Transverse colon (tissue), 4 donors: ENCODE data around the gene FAM107B. TPM values are rescaled to one million over a fixed set of nuclear protein-coding genes. Genes with fewer than 3 reads are reported as not detected.

ENCODE experiments used
- DNase-seq: peaks from one replicate; pipeline ENCODE4 v3.0.0-alpha.2; 2019
- H3K27ac ChIP-seq, 4 donors: fragments of 200-600 bp; sonication (generic); 2 replicates each; pipeline ENCODE4 v1.5.1; 2016 to 2018; ENCODE audit warnings: inconsistent platforms in 4 of 4
- H3K27me3 ChIP-seq: fragments of 200-600 bp; sonication (generic); 2 replicates; pipeline ENCODE4 v1.5.1; 2017; ENCODE audit warnings: inconsistent platforms
- H3K36me3 ChIP-seq, 4 donors: fragments of 200-600 bp; sonication (generic); 2 replicates each; pipeline ENCODE4 v1.5.1; 2017 to 2019; ENCODE audit warnings: inconsistent platforms in 4 of 4
- H3K4me1 ChIP-seq, 4 donors: fragments of 200-600 bp; sonication (generic); 2 replicates each; pipeline ENCODE4 v1.5.1; 2017 to 2020; ENCODE audit warnings: inconsistent platforms in 4 of 4
- H3K4me3 ChIP-seq, 4 donors: fragments of 200-600 bp; sonication (generic); 1 replicate in 1 of 4; 2 replicates in 3 of 4; pipeline versions ENCODE4 v1.5.1 to v1.6.1; 2017 to 2019; ENCODE audit warnings: inconsistent platforms in 4 of 4
- H3K9me3 ChIP-seq, 2 donors: fragments of 200-600 bp; sonication (generic); 2 replicates each; pipeline ENCODE4 v1.5.1; 2017 to 2019; ENCODE audit warnings: inconsistent platforms in 2 of 2
- EP300 ChIP-seq: sonication (generic); formaldehyde crosslinking; IDR thresholded peaks from one replicate; pipeline ENCODE4 v1.6.1; 2017; ENCODE audit warnings: antibody characterized with exemption, low read depth
- POLR2A ChIP-seq: fragments of 450-650 bp; IDR thresholded peaks from one replicate; pipeline ENCODE4 v1.6.1; 2016; ENCODE audit warnings: antibody characterized with exemption, mild to moderate bottlenecking, moderate library complexity
- POLR2AphosphoS5 ChIP-seq, 3 donors: sonication (generic); formaldehyde crosslinking; IDR thresholded peaks; one replicate each; pipeline ENCODE4 v1.6.1; 2016; ENCODE audit warnings: antibody characterized with exemption in 3 of 3
- WGBS, 2 donors: methylation state at CpG; one replicate each; pipeline ENCODE4 v1.1.5; 2018; ENCODE audit warnings: low coverage in 1 of 2; 5-methylcytosine and 5-hydroxymethylcytosine counted together
- in situ Hi-C, 4 donors: fragments of 200-750 bp; cut with MboI; loops; one replicate each; pipeline versions ENCODE4 v1.15.0 to v1.15.1; 2017; ENCODE audit warnings: low sequenced_read_pairs in 3 of 4, low pct_ligation_motif_present in 1 of 4, low pct_unique_long_range_greater_than_20kb in 1 of 4
- intact Hi-C: fragments of 100-400 bp; cut with DNase I; formaldehyde crosslinking; loops from one replicate; pipeline ENCODE4 v1.15.1; 2023; ENCODE audit warnings: low total_unique reads
- total RNA-seq, 4 donors: library from RNA; depleted of rRNA; stranded (reverse); fragments of >200 nt; gene quantifications; one replicate each; pipeline ENCODE4 v1.1.0, GENCODE V29; 2016
- TF ChIP-seq, protein P1 (sequence below), 5 experiments: fragments of 200-600 bp in 3 of 5; fragments of 450-650 bp in 2 of 5; sonication (generic) in 3 of 5; IDR thresholded peaks; 1 replicate in 2 of 5; 2 replicates in 3 of 5; pipeline ENCODE4 v1.5.1; 2016 to 2017; ENCODE audit warnings: antibody characterized with exemption in 5 of 5, inconsistent platforms in 3 of 5, mild to moderate bottlenecking in 2 of 5, moderate library complexity in 1 of 5

The FAM107B gene
- total RNA-seq, 4 donors from 2014 or later, result 23.9 to 71.0 (median 52.8) TPM

DNA sequence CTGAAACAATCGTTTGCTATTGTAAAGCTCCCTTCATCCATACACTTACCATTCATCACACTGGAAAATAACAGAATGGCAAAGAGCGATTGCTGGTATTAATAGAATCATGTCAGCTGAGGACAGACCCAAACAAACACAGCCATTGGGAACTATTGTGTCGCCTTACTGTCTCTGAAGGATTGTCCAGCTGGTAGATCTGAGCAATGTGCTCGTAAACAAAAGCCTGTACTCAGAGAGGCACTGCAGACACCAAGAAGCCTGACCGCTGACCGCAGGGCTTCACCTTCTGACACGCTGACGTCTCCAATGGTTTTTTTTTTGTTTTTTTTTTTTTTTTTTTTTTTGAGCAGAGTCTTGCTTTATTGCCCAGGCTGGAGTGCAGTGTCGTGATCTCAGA lies 292.9 kb downstream of the FAM107B start:
- WGBS, 2 donors, result 74% methylated on average over 9 of the region's 9 CpGs; no CpG with 5 or more reads in 1 of the 2 donors
- H3K9me3 ChIP-seq, result no peaks in the 10 kb centered on the region
- no peaks in the 10 kb centered on the region for H3K27me3 ChIP-seq
- no peak overlapping the region for H3K4me3 ChIP-seq
- H3K36me3 ChIP-seq, result no peaks in the 10 kb centered on the region
- intact Hi-C loops (no loop called here), in situ Hi-C loops (loop anchor here in 1 of 4 donors (25.0 kb wide), 1 partner anchor 694 kb away; no protein-coding TSS in a partner anchor)
- DNase-seq, result no peak
- H3K27ac ChIP-seq, result peak overlapping the region in 1 of 4 donors; percentile 38
- H3K4me1 ChIP-seq, result peaks cover 0 to under 1% (median 0%) of the 10 kb centered on the region in 4 donors
- no peak for TF ChIP-seq POLR2A
- TF ChIP-seq EP300, result no peak
- TF ChIP-seq, protein P1, sequence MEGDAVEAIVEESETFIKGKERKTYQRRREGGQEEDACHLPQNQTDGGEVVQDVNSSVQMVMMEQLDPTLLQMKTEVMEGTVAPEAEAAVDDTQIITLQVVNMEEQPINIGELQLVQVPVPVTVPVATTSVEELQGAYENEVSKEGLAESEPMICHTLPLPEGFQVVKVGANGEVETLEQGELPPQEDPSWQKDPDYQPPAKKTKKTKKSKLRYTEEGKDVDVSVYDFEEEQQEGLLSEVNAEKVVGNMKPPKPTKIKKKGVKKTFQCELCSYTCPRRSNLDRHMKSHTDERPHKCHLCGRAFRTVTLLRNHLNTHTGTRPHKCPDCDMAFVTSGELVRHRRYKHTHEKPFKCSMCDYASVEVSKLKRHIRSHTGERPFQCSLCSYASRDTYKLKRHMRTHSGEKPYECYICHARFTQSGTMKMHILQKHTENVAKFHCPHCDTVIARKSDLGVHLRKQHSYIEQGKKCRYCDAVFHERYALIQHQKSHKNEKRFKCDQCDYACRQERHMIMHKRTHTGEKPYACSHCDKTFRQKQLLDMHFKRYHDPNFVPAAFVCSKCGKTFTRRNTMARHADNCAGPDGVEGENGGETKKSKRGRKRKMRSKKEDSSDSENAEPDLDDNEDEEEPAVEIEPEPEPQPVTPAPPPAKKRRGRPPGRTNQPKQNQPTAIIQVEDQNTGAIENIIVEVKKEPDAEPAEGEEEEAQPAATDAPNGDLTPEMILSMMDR (IDR thresholded peaks at IDR 0.05), result no peak
- TF ChIP-seq POLR2AphosphoS5 (IDR thresholded peaks at IDR 0.05), result peak in 1 of 3 donors; percentile 12

DNA sequence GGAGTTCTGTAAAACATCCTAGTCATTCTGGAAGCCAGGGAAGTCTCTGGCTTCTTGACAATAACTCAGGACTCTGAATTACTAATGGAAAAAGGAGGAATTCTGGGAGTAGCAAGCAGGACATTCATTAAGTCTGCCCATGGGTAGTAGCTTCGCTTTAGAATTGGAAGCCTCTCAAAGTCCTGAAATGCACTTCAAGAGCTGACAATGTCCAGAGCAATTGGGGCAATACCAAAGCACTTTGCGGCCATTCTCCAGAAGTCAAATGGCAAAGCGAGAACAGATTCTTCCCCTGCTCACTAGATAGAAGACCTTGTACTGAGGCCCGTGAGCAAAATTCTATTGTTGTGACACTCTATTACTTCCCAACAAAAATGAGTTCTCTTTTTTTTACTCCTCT lies 293.7 kb downstream of the FAM107B start:
- intact Hi-C loops, result no loop called here
- WGBS, 2 donors, result 88 to 91% methylated on average over 4 of the region's 4 CpGs

DNA sequence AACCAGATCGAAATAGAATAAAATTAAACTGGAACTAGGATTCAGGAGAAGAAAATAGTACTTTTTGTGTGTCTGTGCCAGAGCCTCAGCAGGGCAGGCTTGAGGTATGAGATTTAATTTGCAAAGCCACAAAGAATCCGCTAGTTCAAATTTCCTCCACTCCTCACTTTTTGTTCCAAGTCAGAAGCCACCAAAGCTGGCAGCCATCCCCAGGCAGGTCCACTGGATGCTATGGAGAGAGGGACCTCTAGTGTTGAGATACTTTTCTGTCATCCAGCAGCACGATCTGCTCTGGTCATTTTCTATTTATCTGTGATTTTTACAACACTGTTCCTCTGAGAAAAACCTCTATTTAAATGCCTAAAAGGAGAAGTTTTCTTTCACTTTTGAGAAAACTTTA lies 296.1 kb downstream of the FAM107B start:
- DNase-seq, result no peak
- no peak for TF ChIP-seq EP300
- TF ChIP-seq, protein P1 (IDR thresholded peaks at IDR 0.05), result peak in 3 of 5 experiments; percentile 40 to 44 (median 41)
- intact Hi-C loops (no loop called here), in situ Hi-C loops (loop anchor here in 1 of 4 donors (25.0 kb wide), 1 partner anchor 691 kb away; no protein-coding TSS in a partner anchor)
- H3K4me3 ChIP-seq, result no peak overlapping the region
- no peak overlapping the region for H3K27ac ChIP-seq
- H3K4me1 ChIP-seq, result no peaks in the 10 kb centered on the region
- H3K36me3 ChIP-seq, result no peaks in the 10 kb centered on the region
- 24 to 37% methylated on average over 3 of the region's 3 CpGs for WGBS, 2 donors
- no peaks in the 10 kb centered on the region for H3K9me3 ChIP-seq
- peaks cover 5% of the 10 kb centered on the region for H3K27me3 ChIP-seq

More for the DNA sequence above, 293.7 kb downstream of the FAM107B start:
- in situ Hi-C loops, result loop anchor here in 1 of 4 donors (25.0 kb wide), 1 partner anchor 694 kb away; no protein-coding TSS in a partner anchor
- Histone ChIP-seq H3K36me3 (no peaks in the 10 kb centered on the region), H3K4me1 (no peaks in the 10 kb centered on the region), H3K27me3 (peaks cover 5% of the 10 kb centered on the region), H3K9me3 (no peaks in the 10 kb centered on the region), H3K27ac (peak overlapping the region in 2 of 4 donors; percentile 34 to 38), H3K4me3 (no peak overlapping the region)
- TF ChIP-seq POLR2A (no peak), POLR2AphosphoS5 (IDR thresholded peaks at IDR 0.05) (peak in 1 of 3 donors; percentile 35)
- no peak for DNase-seq

DNA sequence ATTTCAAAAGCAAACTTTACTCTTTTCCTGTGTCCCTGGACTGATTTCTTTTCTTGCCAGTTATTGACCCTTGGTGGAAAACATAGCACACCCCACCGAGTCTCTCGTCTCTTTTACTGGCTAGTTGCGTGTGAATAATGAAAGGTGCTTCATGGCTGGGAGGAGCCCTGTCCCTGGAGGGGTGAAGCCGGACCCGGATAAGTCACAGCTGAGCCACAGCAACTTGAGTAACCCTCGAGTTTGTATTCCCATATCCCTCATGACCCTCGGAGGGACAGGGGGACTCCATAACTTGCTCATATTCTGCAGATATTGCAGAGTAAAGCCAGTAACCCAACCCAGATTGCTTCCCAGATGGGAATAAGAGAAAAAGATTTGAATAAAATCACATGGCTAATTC lies 296.5 kb downstream of the FAM107B start:
- intact Hi-C loops (no loop called here), in situ Hi-C loops (loop anchor here in 1 of 4 donors (25.0 kb wide), 1 partner anchor 691 kb away; no protein-coding TSS in a partner anchor)
- Histone ChIP-seq H3K27ac (no peak overlapping the region), H3K27me3 (peaks cover 5% of the 10 kb centered on the region), H3K4me1 (no peaks in the 10 kb centered on the region), H3K9me3 (no peaks in the 10 kb centered on the region), H3K36me3 (no peaks in the 10 kb centered on the region), H3K4me3 (no peak overlapping the region)
- no peak for DNase-seq
- no peak for TF ChIP-seq POLR2AphosphoS5 (IDR thresholded peaks at IDR 0.05)
- no peak for TF ChIP-seq EP300
- TF ChIP-seq, protein P1 (IDR thresholded peaks at IDR 0.05), result no peak
- TF ChIP-seq POLR2A, result no peak
- WGBS, 2 donors, result 60% methylated on average over 7 of the region's 7 CpGs; no CpG with 5 or more reads in 1 of the 2 donors

DNA sequence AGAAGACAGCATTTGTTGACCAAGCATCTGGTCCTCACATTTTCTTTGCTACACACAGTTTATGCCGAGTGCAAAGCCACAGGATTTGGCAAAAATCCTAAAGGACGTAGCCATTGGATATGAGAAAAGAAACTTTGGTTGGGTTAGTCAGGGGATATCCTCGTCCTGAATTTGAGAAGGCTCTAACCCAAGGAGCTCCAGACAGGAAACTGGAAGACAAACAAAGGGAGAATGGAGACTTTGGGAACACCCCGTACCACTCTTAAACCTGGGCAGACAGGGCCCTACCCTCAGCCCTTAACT lies 297.3 kb downstream of the FAM107B start:
- no peaks in the 10 kb centered on the region for H3K36me3 ChIP-seq
- no peaks in the 10 kb centered on the region for H3K9me3 ChIP-seq
- no peak overlapping the region for H3K4me3 ChIP-seq
- TF ChIP-seq POLR2AphosphoS5 (IDR thresholded peaks at IDR 0.05) (no peak), EP300 (no peak), POLR2A (no peak)
- TF ChIP-seq, protein P1 (IDR thresholded peaks at IDR 0.05), result no peak
- 72 to 74% methylated on average over 3 to 4 of the region's 4 CpGs for WGBS, 2 donors
- H3K27ac ChIP-seq, result no peak overlapping the region
- H3K27me3 ChIP-seq, result peaks cover 5% of the 10 kb centered on the region
- intact Hi-C loops, result loop anchor here (2.0 kb wide), 1 partner anchor 281 kb away; no protein-coding TSS in a partner anchor
- no peak for DNase-seq
- in situ Hi-C loops, result loop anchor here in 1 of 4 donors (25.0 kb wide), 1 partner anchor 690 kb away; no protein-coding TSS in a partner anchor
- H3K4me1 ChIP-seq, result no peaks in the 10 kb centered on the region
